GM10847 (cell line): Measurements from ENCODE around the gene CEMIP.

Experiments
- POLR2A ChIP-seq: IDR thresholded peaks from 2 replicates; pipeline ENCODE4 v1.6.1; 2011; ENCODE audit not compliant: insufficient read length; ENCODE audit errors: extremely low read depth

The CEMIP gene

DNA sequence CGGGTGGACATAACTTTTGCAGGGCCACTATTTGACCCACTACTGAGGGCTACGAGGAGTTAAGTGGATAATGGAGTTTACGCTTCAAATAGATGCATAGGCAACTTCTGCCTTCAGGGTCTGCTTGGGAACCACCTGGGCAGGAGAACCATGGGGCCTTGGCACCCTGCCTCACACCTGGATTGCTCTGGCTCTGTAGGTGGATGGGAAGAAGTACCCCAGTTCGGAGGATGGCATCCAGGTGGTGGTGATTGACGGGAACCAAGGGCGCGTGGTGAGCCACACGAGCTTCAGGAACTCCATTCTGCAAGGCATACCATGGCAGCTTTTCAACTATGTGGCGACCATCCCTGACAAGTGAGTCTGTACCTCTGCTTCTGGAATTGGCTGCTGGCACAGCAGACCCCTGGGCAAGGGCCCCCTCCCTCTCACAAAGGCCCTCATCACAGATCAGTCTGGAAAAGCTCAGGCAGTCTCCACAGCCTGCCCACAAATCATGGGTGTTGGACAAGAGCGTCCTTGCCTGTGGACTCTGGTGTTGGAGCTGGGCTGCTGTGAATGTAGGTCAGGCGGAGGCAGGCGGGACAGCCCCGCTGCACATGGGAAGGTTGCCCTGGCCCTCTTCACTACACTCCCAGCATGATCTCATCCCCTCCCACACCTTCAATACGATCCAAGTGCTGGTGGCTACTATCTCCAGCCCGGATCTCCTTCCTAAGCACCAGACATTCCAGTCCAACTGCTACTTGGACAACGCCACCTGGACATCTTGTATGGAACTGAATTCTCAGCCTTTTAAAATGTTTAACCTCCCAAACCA lies 163.8 kb downstream of the CEMIP start:
- TF ChIP-seq POLR2A = no peak

DNA sequence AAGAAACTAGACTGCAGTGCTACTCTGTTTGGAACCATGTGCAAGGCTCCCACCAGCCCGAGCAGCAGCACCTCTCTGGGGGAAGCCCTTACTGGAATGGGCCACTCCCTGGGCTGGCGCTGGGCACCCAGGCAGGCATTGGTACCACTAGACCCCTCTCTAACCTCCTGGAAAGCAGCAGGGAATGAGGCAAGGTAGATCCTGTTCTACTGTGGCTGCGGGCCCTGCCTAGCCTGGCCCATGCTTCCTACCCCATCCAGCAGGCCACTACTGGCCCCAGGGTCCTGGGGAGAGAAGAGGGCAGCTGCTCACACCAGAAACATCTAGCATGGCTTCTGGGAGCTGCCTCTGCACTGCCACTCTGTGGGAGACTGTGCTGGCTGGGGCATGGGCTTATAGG lies 165.6 kb downstream of the CEMIP start:
- TF ChIP-seq POLR2A = no peak

DNA sequence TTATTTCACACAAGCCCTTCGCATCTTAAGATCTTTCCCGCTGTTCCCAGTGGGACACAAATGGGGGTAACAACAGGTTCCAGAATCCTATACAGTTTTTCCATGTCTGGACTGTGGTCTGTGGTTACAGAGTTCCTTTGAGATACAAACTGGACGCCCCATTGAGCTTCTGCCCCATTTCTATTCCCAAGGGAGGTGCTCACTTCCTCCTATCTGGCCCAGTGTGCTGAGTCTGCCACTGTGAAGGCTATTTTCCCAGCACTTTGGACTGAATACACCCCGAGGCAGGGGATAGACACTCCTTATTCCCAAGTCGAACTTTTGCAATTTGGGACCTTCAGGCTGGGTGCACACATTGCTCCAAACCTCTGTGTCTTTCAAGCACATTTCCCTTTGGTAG lies 166.4 kb downstream of the CEMIP start:
- no peak for TF ChIP-seq POLR2A

DNA sequence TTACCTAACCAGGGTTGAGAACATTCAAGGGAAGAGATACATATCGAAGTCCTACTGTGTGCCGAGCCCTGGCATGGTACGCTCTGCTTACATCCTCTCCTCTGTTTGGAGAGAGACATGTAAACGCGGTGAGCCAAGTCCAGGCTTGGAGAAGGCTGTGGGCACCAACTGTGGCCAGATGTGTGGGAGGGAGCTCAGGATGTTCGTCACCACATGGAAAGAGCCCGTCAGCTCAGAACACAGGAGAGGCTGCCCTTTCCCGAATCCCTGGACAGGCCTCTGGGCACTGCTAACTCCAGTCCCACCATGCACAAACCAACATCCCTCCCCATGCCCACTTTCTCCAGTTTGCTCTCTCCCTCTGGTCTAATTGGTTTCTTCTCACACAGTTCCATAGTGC lies 167.4 kb downstream of the CEMIP start:
- TF ChIP-seq POLR2A = no peak

DNA sequence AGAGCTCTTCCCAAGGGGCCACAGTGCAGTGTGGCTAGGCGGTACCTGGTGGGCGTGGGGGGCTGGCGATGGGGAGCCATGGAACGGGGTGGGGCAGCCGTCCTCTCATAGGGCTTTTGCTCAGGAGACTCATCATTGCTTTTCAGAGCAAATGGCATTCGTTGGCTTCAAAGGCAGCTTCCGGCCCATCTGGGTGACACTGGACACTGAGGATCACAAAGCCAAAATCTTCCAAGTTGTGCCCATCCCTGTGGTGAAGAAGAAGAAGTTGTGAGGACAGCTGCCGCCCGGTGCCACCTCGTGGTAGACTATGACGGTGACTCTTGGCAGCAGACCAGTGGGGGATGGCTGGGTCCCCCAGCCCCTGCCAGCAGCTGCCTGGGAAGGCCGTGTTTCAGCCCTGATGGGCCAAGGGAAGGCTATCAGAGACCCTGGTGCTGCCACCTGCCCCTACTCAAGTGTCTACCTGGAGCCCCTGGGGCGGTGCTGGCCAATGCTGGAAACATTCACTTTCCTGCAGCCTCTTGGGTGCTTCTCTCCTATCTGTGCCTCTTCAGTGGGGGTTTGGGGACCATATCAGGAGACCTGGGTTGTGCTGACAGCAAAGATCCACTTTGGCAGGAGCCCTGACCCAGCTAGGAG lies 169.6 kb downstream of the CEMIP start:
- no peak for TF ChIP-seq POLR2A

DNA sequence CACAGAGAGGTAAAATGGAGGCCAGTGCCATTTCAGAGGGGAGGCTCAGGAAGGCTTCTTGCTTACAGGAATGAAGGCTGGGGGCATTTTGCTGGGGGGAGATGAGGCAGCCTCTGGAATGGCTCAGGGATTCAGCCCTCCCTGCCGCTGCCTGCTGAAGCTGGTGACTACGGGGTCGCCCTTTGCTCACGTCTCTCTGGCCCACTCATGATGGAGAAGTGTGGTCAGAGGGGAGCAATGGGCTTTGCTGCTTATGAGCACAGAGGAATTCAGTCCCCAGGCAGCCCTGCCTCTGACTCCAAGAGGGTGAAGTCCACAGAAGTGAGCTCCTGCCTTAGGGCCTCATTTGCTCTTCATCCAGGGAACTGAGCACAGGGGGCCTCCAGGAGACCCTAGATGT lies 170.6 kb downstream of the CEMIP start:
- no peak for TF ChIP-seq POLR2A

DNA sequence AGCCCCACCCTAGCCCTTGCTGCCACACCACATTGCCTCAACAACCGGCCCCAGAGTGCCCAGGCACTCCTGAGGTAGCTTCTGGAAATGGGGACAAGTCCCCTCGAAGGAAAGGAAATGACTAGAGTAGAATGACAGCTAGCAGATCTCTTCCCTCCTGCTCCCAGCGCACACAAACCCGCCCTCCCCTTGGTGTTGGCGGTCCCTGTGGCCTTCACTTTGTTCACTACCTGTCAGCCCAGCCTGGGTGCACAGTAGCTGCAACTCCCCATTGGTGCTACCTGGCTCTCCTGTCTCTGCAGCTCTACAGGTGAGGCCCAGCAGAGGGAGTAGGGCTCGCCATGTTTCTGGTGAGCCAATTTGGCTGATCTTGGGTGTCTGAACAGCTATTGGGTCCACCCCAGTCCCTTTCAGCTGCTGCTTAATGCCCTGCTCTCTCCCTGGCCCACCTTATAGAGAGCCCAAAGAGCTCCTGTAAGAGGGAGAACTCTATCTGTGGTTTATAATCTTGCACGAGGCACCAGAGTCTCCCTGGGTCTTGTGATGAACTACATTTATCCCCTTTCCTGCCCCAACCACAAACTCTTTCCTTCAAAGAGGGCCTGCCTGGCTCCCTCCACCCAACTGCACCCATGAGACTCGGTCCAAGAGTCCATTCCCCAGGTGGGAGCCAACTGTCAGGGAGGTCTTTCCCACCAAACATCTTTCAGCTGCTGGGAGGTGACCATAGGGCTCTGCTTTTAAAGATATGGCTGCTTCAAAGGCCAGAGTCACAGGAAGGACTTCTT lies 171.3 kb downstream of the CEMIP start:
- no peak for TF ChIP-seq POLR2A

DNA sequence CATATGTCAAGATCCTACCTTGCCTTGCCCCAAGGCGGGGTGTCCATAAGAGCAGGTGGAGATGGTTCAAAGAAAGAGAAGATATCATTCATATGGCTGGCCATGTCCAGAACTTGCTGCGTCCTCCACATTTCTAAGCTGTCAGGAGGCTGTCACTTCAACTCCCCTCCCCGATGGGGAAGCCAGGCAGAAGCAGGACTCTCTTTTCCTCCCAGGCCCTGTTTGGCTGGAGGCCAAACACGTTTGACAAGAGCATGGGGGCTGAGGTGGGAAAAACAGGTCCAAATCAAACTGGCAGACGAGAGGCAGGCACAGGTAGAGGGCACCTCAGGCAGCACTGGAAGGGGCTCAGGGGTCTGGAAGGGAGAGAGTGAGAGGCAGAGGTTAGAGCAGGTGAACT lies 172.8 kb downstream of the CEMIP start:
- no peak for TF ChIP-seq POLR2A

DNA sequence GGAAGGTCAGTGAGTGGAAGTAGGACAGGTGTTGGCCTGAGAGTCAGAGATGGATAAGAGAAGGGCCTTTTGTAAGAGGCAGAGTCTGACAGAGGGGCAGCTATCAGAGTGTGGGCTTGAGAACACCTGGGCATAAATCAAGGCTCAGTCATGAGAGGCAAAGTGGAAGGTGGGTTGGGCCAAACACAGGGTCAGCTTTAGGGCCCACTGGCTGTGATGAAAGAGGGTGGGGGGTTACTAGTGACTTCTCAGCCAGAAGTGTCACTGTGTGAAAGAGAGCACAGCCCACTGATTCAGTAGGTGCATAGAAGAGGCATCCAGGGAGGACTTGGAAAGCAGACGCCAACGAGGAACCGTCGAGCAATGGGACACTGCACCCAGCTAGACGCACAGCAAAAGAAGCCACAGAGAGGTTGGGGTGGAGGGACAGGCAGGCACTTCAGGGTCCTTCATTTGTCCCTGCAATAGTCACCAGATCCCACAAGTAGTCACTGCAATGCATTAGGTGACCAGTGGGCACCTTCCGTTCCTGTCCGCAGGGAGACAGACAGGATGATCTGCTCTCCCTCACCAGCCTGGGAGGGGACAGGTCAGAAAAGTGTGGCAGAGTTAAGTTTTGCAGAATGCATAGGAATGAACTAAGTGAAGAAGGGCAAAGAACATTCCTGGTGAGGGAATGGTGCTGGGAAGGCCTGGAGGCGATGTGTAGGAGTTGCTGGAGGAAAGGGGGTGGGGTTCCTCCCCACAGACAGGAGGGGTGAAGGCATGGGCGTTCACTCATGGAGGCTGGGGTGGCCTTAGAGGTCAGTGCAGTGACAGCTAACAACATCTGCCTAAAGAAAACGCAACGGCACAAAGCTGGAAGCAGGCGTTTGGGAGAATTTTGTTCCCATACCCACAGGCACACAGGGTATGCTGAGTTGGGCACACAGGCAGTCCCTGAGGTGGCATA lies 174.1 kb downstream of the CEMIP start:
- TF ChIP-seq POLR2A = no peak

DNA sequence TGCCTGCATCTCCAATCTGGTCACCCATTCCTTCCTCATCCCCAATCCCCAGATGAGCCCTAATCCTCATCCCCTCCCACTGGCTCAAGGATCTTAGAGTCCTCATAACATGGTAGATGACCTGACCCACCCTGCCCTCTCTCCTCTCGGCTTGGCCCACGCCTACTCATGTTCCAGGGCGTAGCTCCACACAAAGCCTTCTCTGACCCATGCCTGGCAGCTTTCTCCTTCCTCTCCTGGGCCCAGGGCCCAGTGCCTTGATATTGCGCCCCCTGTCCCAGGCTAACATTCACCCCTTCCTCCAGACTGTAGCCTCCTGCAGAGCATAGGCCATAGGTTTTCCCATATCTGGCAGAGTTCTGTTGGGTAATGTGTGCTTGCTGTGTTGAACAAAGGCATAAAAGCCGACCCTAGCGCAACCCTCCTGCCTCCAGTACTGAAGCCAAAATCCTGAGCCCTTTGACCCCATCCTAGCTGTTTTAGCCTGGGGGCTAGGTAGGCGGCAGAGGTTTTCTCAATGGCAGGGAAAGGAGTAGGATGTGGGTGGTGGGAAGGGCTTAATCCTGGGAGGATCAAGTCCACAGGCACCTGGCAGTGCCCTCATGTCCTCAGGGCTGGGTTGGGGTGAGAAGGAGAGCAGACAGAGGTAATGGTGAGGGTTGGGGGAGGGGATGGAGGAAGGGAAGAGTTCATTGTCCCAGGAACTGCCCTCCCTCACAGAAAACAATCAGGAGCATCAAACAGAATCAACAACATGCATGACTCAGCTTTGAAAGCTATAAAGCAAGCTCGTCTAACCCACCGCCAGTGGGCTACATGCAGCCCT lies 175.0 kb downstream of the CEMIP start:
- TF ChIP-seq POLR2A = no peak

DNA sequence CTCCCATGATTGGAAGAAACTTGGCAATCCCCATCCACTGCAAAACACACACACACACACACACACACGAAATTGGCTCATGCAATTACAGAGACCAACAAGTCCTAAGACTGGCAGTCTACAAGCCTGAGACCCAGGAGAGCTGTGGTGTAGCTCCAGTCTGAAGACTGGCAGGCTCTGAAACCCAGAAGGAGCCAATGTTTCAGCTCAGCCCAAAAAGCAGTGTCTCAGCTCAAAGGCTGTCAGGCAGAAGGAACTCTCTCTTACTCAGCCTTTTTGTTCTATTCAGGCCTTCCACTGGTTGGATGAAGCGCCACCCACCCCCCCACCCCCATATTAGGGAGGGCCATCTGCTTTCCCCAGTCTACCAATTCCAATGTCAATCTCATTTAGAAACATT lies 178.4 kb downstream of the CEMIP start:
- no peak for TF ChIP-seq POLR2A

DNA sequence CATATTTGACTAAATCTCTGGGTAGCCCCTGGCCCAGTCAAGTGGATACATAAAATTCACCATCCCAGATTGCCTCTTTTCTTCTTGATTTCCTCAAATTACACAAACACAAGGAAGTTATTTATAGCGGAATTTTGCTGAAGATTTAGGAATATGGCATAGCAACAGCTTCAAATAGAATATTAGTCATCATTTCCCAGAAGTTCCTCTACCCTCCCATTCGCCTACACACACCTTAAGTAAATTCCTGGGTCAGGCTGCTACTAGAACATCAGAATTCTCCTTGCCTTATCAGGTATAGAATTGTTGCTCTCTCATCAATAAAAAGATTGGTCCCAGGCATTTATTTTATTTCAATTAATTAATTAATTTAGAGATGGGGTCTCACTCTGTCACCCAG lies 178.8 kb downstream of the CEMIP start:
- TF ChIP-seq POLR2A = no peak

DNA sequence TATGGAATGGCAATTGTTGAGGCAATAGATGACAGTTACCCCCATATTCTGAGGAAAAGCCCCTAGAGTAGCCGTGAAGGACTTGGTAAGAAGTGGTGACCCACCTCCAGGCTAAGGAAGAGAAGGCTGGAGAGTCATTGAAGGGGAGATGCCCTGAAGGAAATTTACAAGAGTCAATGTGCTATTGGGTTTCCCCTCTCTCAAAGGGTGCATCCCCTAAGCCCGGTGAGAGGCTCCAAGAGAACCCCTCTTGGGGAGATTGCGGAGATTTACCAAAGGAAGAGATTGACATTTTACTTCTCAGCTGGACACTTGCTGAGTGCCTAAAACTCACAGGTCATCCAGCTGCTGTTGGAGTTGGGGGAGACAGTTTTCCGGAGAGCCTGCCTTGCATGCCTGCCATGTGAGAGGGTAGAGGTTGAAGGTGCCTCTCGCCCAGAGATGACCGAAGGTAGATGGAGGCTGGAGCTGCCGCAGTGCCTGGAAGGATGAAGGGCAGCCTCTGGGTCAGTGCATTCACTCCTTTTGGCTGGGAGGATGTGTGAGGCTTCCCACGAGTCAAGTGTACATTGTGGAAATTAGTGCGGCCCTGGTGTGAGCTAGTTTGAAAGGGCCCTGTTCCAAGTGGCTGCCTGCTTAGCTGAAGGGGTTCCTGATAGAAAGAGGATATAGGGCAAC lies 179.8 kb downstream of the CEMIP start:
- no peak for TF ChIP-seq POLR2A

DNA sequence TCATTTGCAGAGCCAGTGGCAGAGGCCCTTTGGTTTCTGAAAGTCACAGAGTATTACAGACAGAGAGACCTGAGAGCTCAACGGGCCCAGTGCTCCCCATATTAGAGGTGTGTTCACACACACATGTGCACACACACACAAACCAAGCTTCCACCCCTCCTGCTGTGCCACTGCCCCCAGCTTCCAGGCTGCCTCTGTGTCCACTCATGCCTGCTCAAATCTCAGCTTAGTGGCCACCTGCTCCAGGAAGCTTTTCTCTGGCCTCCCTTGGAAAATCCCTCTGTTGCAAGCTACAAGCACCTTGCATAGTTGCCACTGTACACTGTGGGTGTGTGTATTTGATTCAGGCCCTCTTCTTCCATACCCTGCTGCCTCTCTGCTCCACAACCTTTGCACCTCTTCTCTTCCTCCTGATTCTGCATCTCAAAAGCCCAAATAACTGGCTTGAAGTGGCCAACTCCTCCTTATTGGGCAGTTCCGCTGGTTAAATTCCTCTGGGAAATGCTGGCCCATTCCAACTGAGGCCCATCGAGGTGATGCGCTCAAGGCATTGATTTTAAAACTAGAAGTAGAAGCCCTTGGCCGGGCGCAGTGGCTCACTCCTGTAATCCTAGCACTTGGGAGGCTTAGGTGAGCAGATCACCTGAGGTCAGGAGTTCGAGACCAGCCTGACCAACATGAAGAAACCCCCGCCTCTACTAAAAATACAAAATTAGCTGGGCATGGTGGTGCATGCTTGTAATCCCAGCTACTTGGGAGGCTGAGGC lies 187.4 kb downstream of the CEMIP start:
- TF ChIP-seq POLR2A = no peak
